ENCODE measurements around the gene MBNL2. TPM values are rescaled to one million over a fixed set of nuclear protein-coding genes. Genes with fewer than 3 reads are reported as not detected.

The MBNL2 gene
- total and polyA plus RNA-seq, 5 donors from 2014 or later = 15.6 to 37.2 (median 17.6) TPM

GRCh38 chr13:97212004-97212403 is 10.1 kb upstream of the MBNL2 start:
- no peaks in the 10 kb centered on the region for H3K27me3 ChIP-seq (ENCODE audit: control insufficient read depth, insufficient read depth, low read length)
- H3K36me3 ChIP-seq (ENCODE audit: control insufficient read depth, insufficient read depth, low read length) = no peaks in the 10 kb centered on the region
- peaks cover 13 to 72% (median 43%) of the 10 kb centered on the region in 4 donors for H3K4me1 Mint-ChIP-seq
- H3K4me3 Mint-ChIP-seq = no peak overlapping the region
- no peak overlapping the region for H3K4me3 ChIP-seq (ENCODE audit: low read depth, low read length)
- ATAC-seq (ENCODE audit: low read depth in 2 of 2) (no peak), DNase-seq (no peak)
- peaks cover 33% of the 10 kb centered on the region for H3K4me1 ChIP-seq (ENCODE audit: control insufficient read depth, insufficient read depth, low read length, poor library complexity, severe bottlenecking)
- H3K27ac Mint-ChIP-seq = no peak overlapping the region
- no peaks in the 10 kb centered on the region for H3K27me3 Mint-ChIP-seq
- peaks cover 0 to 3% (median 0%) of the 10 kb centered on the region in 7 donors for H3K9me3 Mint-ChIP-seq
- H3K27ac ChIP-seq (ENCODE audit: insufficient read depth, low read length, poor library complexity, severe bottlenecking) = no peak overlapping the region
- H3K36me3 Mint-ChIP-seq = no peaks in the 10 kb centered on the region
- H3K9me3 ChIP-seq (ENCODE audit: control insufficient read depth in 2 of 2, low read length in 2 of 2) = no peaks in the 10 kb centered on the region

GRCh38 chr13:97212601-97213040 is 9.5 kb upstream of the MBNL2 start:
- no peak for DNase-seq
- peaks cover 13 to 68% (median 43%) of the 10 kb centered on the region in 4 donors for H3K4me1 Mint-ChIP-seq
- no peaks in the 10 kb centered on the region for H3K27me3 Mint-ChIP-seq
- Histone ChIP-seq H3K4me3 (ENCODE audit: low read depth, low read length) (no peak overlapping the region), H3K9me3 (ENCODE audit: control insufficient read depth in 2 of 2, low read length in 2 of 2) (no peaks in the 10 kb centered on the region), H3K36me3 (ENCODE audit: control insufficient read depth, insufficient read depth, low read length) (no peaks in the 10 kb centered on the region), H3K27ac (ENCODE audit: insufficient read depth, low read length, poor library complexity, severe bottlenecking) (no peak overlapping the region), H3K4me1 (ENCODE audit: control insufficient read depth, insufficient read depth, low read length, poor library complexity, severe bottlenecking) (peaks cover 33% of the 10 kb centered on the region), H3K27me3 (ENCODE audit: control insufficient read depth, insufficient read depth, low read length) (no peaks in the 10 kb centered on the region)
- no peak overlapping the region for H3K27ac Mint-ChIP-seq
- no peak for ATAC-seq (ENCODE audit: low read depth in 2 of 2)
- no peaks in the 10 kb centered on the region for H3K36me3 Mint-ChIP-seq
- no peak overlapping the region for H3K4me3 Mint-ChIP-seq
- H3K9me3 Mint-ChIP-seq = no peaks in the 10 kb centered on the region

GRCh38 chr13:97214921-97215320 is 7.2 kb upstream of the MBNL2 start:
- no peaks in the 10 kb centered on the region for H3K27me3 ChIP-seq (ENCODE audit: control insufficient read depth, insufficient read depth, low read length)
- H3K36me3 ChIP-seq (ENCODE audit: control insufficient read depth, insufficient read depth, low read length) = no peaks in the 10 kb centered on the region
- Mint-ChIP-seq H3K27ac (peak overlapping the region in 1 of 3 donors; percentile 44), H3K4me3 (peak overlapping the region in 2 of 4 donors; percentile 26 to 33), H3K27me3 (no peaks in the 10 kb centered on the region), H3K36me3 (no peaks in the 10 kb centered on the region), H3K9me3 (no peaks in the 10 kb centered on the region), H3K4me1 (peaks cover 13 to 54% (median 37%) of the 10 kb centered on the region in 4 donors)
- no peak for ATAC-seq (ENCODE audit: low read depth in 2 of 2)
- peaks cover 30% of the 10 kb centered on the region for H3K4me1 ChIP-seq (ENCODE audit: control insufficient read depth, insufficient read depth, low read length, poor library complexity, severe bottlenecking)
- DNase-seq = no peak
- no peaks in the 10 kb centered on the region for H3K9me3 ChIP-seq (ENCODE audit: control insufficient read depth in 2 of 2, low read length in 2 of 2)
- peak overlapping the region; percentile 37 for H3K27ac ChIP-seq (ENCODE audit: insufficient read depth, low read length, poor library complexity, severe bottlenecking)
- peak overlapping the region; percentile 38 for H3K4me3 ChIP-seq (ENCODE audit: low read depth, low read length)

GRCh38 chr13:97215325-97215724 is 6.8 kb upstream of the MBNL2 start:
- H3K27me3 ChIP-seq (ENCODE audit: control insufficient read depth, insufficient read depth, low read length) = no peaks in the 10 kb centered on the region
- peak overlapping the region; percentile 38 for H3K4me3 ChIP-seq (ENCODE audit: low read depth, low read length)
- H3K36me3 Mint-ChIP-seq = no peaks in the 10 kb centered on the region
- peak overlapping the region; percentile 37 for H3K27ac ChIP-seq (ENCODE audit: insufficient read depth, low read length, poor library complexity, severe bottlenecking)
- no peaks in the 10 kb centered on the region for H3K9me3 ChIP-seq (ENCODE audit: control insufficient read depth in 2 of 2, low read length in 2 of 2)
- peaks cover 9 to 50% (median 33%) of the 10 kb centered on the region in 4 donors for H3K4me1 Mint-ChIP-seq
- H3K4me1 ChIP-seq (ENCODE audit: control insufficient read depth, insufficient read depth, low read length, poor library complexity, severe bottlenecking) = peaks cover 26% of the 10 kb centered on the region
- ATAC-seq (ENCODE audit: low read depth in 2 of 2) = peak in 1 of 2 donors; percentile 46
- no peaks in the 10 kb centered on the region for H3K36me3 ChIP-seq (ENCODE audit: control insufficient read depth, insufficient read depth, low read length)
- H3K27ac Mint-ChIP-seq = peak overlapping the region in 1 of 3 donors; percentile 44
- H3K4me3 Mint-ChIP-seq = peak overlapping the region in 2 of 4 donors; percentile 26 to 77
- no peaks in the 10 kb centered on the region for H3K27me3 Mint-ChIP-seq
- H3K9me3 Mint-ChIP-seq = no peaks in the 10 kb centered on the region
- DNase-seq = peak in 2 of 3 donors; percentile 23 to 63

GRCh38 chr13:97219226-97219625 is 2.9 kb upstream of the MBNL2 start:
- Mint-ChIP-seq H3K36me3 (no peaks in the 10 kb centered on the region), H3K27ac (no peak overlapping the region), H3K4me1 (peaks cover 9 to 37% (median 22%) of the 10 kb centered on the region in 4 donors), H3K4me3 (no peak overlapping the region), H3K27me3 (no peaks in the 10 kb centered on the region), H3K9me3 (no peaks in the 10 kb centered on the region)
- peaks cover 32% of the 10 kb centered on the region for H3K4me1 ChIP-seq (ENCODE audit: control insufficient read depth, insufficient read depth, low read length, poor library complexity, severe bottlenecking)
- H3K36me3 ChIP-seq (ENCODE audit: control insufficient read depth, insufficient read depth, low read length) = no peaks in the 10 kb centered on the region
- DNase-seq (no peak), ATAC-seq (ENCODE audit: low read depth in 2 of 2) (no peak)
- H3K9me3 ChIP-seq (ENCODE audit: control insufficient read depth in 2 of 2, low read length in 2 of 2) = no peaks in the 10 kb centered on the region
- H3K27me3 ChIP-seq (ENCODE audit: control insufficient read depth, insufficient read depth, low read length) = no peaks in the 10 kb centered on the region
- no peak overlapping the region for H3K4me3 ChIP-seq (ENCODE audit: low read depth, low read length)
- no peak overlapping the region for H3K27ac ChIP-seq (ENCODE audit: insufficient read depth, low read length, poor library complexity, severe bottlenecking)

GRCh38 chr13:97220151-97220900 is 1.8 kb upstream of the MBNL2 start:
- Histone ChIP-seq H3K27me3 (ENCODE audit: control insufficient read depth, insufficient read depth, low read length) (no peaks in the 10 kb centered on the region), H3K27ac (ENCODE audit: insufficient read depth, low read length, poor library complexity, severe bottlenecking) (no peak overlapping the region), H3K36me3 (ENCODE audit: control insufficient read depth, insufficient read depth, low read length) (no peaks in the 10 kb centered on the region), H3K9me3 (ENCODE audit: control insufficient read depth in 2 of 2, low read length in 2 of 2) (no peaks in the 10 kb centered on the region), H3K4me1 (ENCODE audit: control insufficient read depth, insufficient read depth, low read length, poor library complexity, severe bottlenecking) (peaks cover 33% of the 10 kb centered on the region), H3K4me3 (ENCODE audit: low read depth, low read length) (no peak overlapping the region)
- Mint-ChIP-seq H3K36me3 (no peaks in the 10 kb centered on the region), H3K27ac (peak overlapping the region in 1 of 3 donors; percentile 42), H3K9me3 (no peaks in the 10 kb centered on the region), H3K27me3 (no peaks in the 10 kb centered on the region), H3K4me1 (peaks cover 18 to 37% (median 22%) of the 10 kb centered on the region in 4 donors), H3K4me3 (peak overlapping the region in 2 of 4 donors; percentile 17 to 24)
- ATAC-seq (ENCODE audit: low read depth in 2 of 2) (no peak), DNase-seq (no peak)

- Mint-ChIP-seq H3K9me3 (no peaks in the 10 kb centered on the region), H3K27me3 (no peaks in the 10 kb centered on the region), H3K4me3 (peak overlapping the region in 1 of 4 donors; percentile 24), H3K27ac (peak overlapping the region in 2 of 3 donors; percentile 42 to 52), H3K36me3 (no peaks in the 10 kb centered on the region), H3K4me1 (peaks cover 18 to 37% (median 23%) of the 10 kb centered on the region in 4 donors)
- H3K4me3 ChIP-seq (ENCODE audit: low read depth, low read length) = no peak overlapping the region
- DNase-seq = no peak
- H3K4me1 ChIP-seq (ENCODE audit: control insufficient read depth, insufficient read depth, low read length, poor library complexity, severe bottlenecking) = peaks cover 34% of the 10 kb centered on the region
- peak overlapping the region; percentile 83 for H3K27ac ChIP-seq (ENCODE audit: insufficient read depth, low read length, poor library complexity, severe bottlenecking)
- no peaks in the 10 kb centered on the region for H3K36me3 ChIP-seq (ENCODE audit: control insufficient read depth, insufficient read depth, low read length)
- no peaks in the 10 kb centered on the region for H3K9me3 ChIP-seq (ENCODE audit: control insufficient read depth in 2 of 2, low read length in 2 of 2)
- no peaks in the 10 kb centered on the region for H3K27me3 ChIP-seq (ENCODE audit: control insufficient read depth, insufficient read depth, low read length)
- ATAC-seq (ENCODE audit: low read depth in 2 of 2) = no peak
These were observed 1.1 kb upstream of the MBNL2 start for GRCh38 chr13:97221046-97221445.
